GM15510 (cell line): Measurements from ENCODE around the gene PRKD1.

ENCODE experiments used
- POLR2A ChIP-seq: IDR thresholded peaks from 3 replicates; pipeline ENCODE4 v1.6.1; 2011; ENCODE audit warnings: borderline replicate concordance; ENCODE audit not compliant: insufficient read length; ENCODE audit errors: extremely low read depth

PRKD1 gene

DNA sequence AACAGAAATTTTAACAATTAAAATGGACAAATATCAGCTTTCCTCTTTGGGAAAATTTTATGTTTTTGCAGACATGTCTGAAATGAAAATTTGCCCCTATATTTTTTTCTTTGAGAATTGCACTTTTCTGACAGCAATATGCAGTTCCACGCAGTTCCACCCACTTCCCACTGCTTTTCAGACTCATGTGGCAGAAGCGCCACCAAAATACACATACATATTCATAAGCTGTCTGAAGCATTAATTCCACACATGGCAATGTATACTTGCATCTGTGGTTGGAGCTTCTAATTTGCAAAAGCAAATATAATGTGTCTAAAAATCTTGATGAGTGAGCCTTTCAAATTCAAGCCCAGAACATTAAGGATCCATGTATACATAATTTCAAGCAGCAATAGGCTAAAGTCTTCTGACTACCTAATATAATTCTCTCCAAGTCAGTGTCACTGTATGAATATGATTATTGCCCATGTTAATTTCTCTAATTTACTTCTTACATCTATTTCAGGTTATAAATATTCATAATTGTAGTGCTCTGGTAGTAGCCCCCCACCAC lies 129.5 kb downstream of the PRKD1 start:
- no peak for TF ChIP-seq POLR2A

- TF ChIP-seq POLR2A: no peak
Observed at GRCh38 chr14:29796853-29797252, 130.8 kb downstream of the PRKD1 start.

DNA sequence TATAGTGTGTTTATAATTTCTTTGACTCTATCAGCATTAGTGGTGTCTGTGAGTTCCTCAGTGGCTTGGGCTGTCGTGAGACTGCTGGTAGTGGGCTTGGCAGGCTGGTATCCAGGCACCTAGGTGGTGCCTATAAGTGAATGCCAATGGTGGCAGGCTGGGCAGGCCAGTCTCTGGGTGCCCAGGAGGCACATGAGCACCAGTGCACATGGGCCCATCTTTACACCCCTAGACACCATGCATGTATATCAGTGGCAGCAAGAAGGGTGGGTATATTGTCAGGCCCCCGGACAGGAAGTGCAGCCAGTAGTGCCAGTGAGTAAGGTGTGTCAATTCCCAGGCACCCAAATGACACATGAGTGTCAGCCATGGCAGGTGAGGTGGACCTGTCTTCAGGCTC lies 138.2 kb downstream of the PRKD1 start:
- no peak for TF ChIP-seq POLR2A

DNA sequence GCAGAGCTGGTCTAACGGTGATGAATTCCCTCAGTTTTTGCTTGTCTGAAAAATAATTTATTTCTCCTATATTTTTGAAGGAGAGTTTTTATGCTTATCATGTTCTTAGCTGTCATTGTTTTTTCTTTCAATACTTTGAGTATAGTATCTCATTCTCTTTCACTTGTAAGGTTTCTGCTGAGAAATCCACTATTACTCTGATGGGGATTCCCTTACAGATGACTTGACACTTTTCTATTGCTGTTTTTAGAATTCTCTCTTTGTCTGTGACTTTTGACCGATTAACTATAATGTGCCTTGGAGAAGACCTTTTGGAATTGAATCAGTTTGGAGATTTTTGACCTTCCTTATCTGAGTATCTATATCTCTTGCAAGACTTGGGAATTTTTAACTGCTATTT lies 139.6 kb downstream of the PRKD1 start:
- TF ChIP-seq POLR2A: no peak

- no peak for TF ChIP-seq POLR2A
Observed at GRCh38 chr14:29783556-29783955, 144.1 kb downstream of the PRKD1 start.

DNA sequence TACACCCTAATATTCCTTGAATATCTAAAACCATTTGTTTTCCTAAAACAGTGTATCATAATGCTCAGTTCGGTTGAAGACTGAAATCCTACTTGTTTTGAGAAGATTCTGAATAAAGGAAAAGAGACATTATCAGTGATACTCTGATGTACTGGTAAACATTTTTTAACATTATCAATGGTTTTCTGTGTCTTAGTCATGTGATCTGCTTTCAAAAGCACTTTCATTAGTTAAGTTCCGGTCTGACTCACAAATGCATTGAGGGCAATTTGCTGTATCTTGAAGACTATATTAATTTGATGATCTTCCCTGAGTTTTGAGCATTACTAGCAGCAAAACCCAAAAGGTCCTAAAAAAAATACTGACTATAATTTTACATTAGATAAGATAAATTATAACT lies 145.6 kb downstream of the PRKD1 start:
- TF ChIP-seq POLR2A: no peak

DNA sequence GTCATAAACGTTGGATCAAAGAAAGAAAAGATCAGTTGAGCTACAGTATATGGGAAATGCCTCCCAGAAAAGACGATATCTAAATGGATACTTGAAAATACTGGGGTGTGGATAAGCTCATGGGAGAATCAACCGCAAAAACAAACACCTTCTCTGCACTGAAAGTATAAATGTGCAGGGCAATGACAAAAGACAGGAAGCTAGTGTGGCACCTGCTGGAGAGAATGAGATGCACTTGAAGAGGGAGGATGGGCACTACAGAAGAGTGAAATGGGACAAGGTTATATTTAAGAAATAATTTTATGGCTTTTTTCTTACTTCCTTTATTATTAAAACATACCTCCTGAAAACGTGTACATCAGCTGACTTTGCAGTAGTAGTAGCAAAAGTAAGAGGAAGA lies 153.7 kb downstream of the PRKD1 start:
- no peak for TF ChIP-seq POLR2A

DNA sequence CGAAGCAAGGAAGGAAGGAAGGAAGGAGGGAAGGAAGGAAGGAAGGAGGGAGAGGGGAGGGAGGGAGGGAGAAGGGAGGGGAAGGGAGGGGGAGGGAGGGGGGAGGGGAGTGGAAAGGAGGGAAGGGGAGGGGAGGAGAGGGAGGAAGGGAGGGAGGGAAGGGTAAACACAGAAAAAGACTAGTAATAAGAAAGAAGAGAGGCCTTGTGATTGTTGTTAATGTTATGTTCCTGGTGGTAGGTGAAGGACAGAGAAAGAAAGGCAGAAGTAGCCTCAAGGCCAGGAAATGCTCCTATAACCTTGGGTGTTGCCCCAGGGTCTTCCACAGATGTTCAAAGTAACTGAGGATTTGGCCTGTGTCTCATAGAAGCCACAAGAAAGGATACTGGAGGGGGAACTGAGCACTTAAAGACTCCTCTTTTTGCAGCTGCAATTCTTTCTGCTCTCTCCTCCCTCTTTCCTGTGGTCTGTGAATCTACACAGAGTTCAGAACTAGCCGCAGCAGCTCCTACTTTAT lies 164.2 kb downstream of the PRKD1 start:
- TF ChIP-seq POLR2A: no peak

- no peak for TF ChIP-seq POLR2A
Observed at GRCh38 chr14:29759521-29760340, 167.9 kb downstream of the PRKD1 start.

DNA sequence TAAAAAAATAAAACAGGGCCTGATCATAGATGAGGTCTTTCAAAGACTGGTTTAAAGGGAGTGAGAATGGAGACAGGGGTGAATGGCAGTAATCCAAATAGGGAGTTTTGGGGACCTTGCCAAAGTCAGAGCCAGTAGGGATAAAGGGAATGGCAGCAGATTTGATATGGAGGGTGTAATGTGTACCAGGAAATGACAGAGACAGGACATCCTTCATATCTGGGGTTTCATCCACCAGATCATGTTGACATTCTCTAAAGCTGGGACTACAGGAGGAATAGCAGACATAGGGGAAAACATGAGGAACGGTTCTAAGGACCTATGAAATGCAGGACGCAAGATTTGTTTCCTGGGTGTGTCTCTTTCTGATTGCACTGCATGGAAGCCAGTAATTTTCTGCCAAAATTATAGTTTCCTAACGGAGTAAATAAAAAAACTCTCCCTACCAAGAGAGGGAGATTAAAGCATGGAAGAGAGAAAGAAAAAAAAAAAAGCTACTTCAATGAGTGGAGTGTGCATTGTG lies 169.9 kb downstream of the PRKD1 start:
- TF ChIP-seq POLR2A: no peak

- TF ChIP-seq POLR2A: no peak
Observed at GRCh38 chr14:29757188-29757680, 170.4 kb downstream of the PRKD1 start.

- TF ChIP-seq POLR2A: no peak
Observed at GRCh38 chr14:29756019-29756385, 171.6 kb downstream of the PRKD1 start.

- TF ChIP-seq POLR2A: no peak
Observed at GRCh38 chr14:29755311-29756018, 172.2 kb downstream of the PRKD1 start.

DNA sequence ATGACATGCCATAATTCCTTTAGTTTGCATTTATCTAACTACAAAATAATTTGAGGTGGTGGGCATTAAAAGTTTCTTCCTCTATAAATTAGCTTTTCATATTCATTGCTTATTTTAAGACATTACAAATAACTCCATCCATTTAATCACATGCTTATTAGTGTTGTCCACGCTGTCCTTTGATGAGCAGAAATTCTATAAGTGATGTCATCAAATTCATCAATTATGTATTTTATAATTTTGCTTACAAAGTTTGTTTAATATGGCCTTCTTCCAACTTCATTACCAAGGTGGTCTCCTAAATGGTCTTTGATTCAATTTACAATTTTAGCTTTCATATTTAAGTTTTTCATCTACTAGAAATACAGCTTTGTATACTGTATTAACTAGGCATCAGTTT lies 173.5 kb downstream of the PRKD1 start:
- TF ChIP-seq POLR2A: no peak
